SW480 (cell line): ENCODE results near the gene HUNK.
A peak's percentile ranks its signal among the peaks of the same experiment; 100 is the strongest.
"Not testable (repeated sequence)": the region's sequence is repeated elsewhere in the genome, so short reads cannot be mapped to it uniquely, and the experiment has no call there.

Source experiments
- DNase-seq: peaks from one replicate; pipeline ENCODE4 v3.0.0-alpha.2; 2016; ENCODE audit warnings: low spot score

HUNK gene

DNA sequence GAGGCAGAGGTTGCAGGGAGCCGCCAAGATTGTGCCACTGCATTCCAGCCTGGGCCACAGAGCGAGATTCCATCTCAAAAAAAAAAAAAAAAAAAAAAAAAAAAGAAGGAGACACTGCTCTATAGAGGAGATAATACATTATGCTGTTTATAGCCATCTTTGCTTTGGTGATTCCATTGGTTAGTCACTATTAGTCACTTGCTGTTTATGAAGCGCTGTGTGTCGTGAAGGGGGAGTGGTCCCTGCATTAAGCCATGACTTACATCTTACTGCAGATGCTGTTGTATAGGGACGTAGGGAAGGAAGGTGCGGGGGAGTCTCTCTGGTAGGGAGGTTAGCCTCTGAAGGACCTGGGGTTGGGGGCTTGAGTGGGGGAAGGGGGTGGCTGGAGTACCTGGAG lies 48.3 kb downstream of the HUNK start:
- no peak for DNase-seq

DNA sequence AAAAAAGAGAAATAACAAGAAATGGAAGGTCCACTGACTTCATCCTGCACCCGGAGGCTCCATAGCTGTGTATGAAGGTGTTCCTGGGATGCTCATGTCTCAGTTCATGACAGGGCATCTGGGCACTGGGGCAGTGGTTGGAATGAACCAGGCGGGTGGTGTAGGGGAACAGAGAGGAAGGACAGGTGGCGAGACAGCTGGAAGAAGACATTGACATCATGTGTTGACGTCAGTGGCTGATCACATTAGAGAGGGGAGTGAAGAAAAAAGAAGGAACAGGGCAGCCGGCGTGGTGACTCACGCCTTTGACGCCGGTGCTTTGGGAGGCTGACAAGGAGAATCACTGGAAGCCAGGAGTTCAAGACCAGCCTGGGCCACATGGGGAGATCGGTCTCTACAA lies 50.1 kb downstream of the HUNK start:
- no peak for DNase-seq

DNA sequence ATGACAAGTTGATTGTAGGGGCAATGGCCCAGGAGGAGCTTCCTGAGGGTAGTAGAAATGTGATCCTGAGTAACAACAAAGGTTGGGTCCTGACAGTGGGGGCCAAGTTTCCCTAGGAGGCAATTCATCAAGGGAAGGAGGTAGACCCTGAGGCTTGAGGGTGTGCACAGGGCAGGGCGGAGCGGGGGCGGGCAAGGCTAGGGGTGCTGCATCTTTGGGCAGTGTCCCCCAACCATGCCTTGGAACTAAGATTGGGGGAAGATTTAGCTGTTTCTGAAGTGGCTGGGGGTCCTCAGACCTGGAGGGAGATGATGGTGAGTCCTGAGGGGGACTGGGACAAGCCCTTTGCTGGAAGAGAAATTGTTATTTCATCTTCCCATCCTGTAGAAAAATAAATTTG lies 50.9 kb downstream of the HUNK start:
- DNase-seq = no peak

DNA sequence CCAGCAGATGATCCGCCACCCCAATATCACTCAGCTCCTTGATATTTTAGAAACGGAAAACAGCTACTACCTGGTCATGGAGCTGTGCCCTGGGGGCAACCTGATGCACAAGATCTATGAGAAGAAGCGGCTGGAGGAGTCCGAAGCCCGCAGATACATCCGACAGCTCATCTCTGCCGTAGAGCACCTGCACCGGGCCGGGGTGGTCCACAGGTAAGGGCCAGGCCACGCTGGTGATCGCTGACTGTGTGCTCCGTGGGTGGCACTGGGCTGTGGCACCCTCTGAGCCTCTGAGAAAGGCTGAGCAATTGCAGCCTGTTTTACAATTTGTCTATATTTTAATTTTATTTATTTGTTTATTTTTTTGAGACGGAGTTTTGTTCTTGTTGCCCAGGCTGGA lies 51.7 kb downstream of the HUNK start:
- DNase-seq = no peak

DNA sequence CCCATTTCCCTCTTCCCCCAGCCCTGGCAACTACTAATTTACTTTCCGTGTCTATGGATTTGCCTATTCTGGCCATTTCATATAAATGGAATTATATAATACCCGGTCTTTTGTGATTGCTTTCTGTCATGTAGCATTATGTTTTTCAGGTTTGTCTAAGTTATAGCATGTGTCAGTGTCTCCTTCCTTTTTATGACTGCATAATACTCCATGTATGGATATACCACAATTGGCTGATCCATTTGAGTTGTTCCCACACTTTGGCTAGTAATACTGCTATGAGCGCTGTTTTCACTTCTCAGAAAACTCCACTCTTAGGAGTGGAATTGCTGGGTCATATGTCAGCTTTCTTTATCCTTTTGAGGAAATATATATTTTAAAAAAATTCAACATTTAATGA lies 53.7 kb downstream of the HUNK start:
- DNase-seq = no peak

DNA sequence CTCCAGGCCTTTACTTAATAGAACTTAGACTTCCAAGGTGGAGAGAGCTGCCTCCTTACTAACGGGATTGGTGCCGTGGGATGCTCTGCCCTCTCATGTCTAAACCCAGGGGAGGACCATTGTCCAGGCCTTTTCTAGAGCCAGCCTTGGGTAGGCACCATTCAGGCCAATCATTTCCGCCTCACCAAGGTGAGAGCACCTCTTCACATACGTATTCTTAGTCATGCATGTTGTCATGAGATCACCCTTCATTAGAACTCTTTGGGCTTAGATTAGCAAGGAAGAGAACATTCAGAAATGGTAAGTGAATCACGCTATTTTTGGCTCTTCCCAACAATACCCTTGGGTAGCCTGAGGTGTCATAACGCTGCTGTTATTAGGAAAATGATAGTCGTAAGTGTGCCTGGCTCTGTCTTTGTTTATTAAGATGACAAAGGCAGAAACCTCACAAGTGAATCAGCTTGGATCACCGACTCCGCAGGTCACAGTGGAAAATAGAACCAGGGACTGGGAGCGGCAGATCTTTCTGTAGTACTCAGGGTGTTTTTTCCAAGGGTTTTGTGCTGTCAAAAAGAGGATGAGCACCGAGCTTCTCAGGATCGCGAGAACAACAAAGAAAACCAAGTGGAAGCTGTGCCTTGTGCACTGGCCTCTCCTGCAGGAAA lies 55.0 kb downstream of the HUNK start:
- no peak for DNase-seq

DNA sequence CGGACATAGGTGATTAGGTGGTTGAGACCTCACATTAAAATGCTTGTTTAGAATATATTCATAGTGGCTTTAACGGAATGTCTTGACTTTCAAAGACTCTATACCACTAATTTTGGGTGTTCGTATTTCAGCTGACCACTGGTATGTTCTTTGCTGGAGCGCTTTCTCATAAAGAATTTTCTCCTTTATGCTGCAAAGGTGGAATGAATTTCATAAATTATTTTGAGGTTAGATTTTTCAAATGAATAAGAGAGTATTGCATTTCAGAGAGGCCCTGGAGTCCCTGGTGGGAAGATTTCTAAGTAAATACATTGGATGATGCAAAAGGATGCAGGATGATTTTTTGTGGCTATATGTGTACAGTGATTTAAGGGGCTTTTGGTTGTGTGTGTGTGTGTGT lies 55.8 kb downstream of the HUNK start:
- no peak for DNase-seq

DNA sequence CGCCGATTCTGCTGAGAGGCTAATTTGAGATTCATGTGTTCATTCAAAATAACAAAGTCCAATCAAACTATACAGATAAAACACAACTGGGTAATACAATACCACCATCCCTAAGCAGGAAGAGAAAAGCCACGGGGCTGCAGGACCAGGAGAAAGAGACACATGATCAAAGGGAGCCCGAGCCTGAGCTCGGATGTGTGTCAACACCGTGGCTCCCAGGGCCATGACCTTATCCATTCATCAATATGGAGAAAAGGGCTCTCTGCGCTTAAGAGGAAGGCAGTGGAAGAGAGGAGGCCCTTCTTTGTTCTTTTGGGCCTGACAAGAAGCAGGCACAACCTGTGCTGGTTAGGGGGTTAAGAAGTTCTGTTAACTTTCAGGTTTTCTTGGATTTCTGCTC lies 56.7 kb downstream of the HUNK start:
- peak; percentile 85 for DNase-seq

DNA sequence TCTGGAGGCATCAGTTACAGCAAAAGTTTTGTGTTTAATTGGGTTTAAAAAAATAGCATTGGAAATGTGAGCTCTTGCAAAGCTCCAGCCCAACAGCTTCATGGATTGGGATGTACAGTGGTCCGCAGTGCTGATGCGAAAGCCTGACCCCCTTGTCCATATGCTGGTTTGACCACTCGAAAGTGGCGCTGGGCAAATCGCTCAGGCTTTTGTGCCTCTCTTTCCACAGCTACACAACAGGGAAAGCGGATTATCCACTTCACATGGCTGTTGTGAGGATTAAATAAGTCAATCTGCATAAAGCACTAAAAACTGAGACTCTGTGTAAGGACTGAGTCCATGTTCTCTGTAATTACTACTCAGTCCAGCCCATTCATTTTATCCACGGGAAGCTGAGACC lies 57.2 kb downstream of the HUNK start:
- no peak for DNase-seq

DNA sequence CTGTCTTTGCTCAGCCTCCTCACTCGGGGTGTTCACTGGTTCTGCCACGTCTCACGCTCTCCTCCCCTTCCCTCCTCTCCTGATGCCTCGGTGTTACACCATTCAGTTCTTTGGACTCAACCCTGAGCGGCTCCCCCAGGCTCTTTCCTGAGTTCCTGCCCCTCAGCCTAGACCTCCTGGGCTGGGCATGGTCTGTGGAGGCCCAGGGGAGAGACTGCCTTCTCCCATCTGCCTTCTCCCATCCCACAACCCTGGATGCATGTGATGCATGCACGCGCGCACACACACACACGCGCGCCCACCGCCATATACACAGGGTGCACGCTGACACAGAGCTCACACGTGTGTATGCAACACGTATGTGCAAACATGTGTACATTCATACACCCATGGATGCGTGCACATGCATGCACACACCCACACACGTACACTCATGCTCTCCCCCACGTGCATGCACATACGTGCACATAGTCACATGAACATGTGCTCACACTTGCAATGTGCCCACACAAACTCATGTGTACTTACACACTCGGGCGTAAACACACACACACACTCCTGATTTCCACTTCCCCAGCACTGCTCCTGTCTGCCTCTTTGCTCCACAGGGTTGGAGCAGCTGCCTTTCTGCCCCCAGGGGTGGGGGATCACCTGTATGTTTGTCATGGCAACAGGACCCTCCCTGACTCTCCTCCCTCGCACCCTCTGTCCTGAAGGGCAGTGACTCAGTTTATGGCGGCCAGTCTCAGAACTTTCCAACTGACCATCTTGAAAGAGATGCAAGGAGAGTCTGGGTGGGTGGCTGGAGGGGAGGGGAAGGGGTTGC lies 59.0 kb downstream of the HUNK start:
- DNase-seq = no peak

DNA sequence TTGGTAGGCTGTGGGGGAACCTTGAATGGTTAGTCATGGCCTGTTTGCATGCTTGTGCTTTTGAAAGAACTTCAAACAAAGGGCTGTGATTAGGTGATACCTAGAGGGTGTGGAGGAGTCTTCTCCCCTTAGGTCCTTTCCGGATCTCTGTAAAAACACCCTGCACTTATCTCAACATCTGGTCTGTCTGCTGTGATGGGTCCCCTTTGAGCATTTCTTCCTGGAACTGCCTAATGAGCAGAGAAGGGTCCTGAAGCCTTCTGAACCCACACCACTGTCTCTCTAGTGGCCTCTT lies 59.6 kb downstream of the HUNK start:
- DNase-seq = no peak

DNA sequence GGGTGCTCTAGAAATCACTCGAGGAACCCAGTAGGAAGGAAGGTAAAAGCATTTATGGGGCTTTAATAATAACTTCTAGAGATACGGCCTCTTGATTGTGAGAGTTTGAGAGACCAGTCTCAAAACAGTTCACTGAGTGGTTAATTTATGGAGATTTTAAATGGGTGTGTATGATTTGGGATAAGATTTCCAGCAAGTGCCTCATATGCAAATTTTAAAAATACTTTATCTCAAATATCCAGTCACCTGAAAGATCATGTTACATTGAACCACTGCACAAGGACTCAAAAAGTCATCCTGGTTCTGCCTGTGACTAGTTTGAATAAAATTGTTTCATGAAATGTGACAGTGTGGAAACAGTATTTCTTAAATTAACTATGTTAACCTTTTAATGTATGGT lies 64.5 kb downstream of the HUNK start:
- DNase-seq = no peak

DNA sequence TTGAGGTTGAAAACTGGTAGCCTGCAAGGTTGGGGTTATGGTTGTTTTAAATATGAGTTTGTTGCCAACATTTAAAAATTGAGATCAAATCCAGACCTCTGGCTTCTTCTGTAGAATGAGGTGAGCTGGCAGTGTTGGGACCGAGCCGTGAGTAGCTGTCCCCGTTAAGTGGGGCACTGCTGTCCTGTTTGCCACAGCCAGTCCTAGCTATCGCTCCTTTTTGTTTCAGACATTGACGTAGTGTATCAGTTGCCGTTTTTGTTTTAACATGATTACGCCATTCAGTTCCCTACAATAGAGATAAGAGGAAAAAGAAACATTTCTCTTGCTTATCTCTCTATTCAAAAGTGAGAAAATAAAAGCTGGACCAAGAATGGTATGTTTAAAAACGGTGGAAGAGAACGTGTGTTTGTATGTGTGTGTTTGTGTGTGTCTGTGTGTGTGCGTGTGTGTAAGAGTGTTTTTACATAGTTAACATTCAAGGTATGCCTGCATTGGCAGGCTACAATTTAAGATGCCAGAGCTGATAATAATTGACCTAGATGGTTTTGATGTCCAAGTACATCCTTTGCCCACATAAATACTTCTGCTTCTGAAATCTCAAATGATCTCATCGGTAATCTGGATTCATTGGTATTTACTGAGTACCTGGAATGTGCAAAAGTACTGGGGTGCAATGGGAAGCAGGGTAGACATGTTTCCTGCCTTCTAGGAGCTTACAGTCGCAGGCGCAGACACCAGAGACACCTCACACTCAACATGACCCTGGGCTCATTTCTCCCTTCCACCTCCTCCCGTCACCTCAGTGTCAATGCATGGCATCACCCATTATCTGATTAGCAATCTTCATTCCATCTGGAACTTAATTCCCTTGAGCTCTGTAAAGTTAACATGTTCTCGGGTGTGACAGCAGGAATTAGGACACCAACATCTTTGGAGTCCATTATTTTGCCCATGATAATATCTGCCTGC lies 65.8 kb downstream of the HUNK start:
- DNase-seq = no peak

DNA sequence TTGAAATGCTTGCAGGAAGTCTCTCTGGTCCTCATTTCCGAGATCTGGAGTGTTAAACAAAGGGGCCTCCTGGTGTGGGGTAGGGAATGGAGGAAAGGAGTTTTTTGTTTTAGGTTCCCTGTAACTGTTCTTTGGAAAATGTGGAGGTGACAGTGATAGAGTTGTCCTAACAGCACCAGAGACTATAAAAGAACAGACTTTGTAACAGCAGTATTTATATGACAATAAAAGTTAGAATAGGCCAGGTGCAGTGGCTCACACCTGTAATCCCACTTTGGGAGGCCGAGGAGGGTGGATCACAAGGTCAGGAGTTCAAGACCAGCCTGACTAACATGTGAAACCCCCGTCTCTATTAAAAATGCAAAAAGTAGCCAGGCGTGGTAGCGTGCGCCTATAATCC lies 68.9 kb downstream of the HUNK start:
- DNase-seq = no peak

DNA sequence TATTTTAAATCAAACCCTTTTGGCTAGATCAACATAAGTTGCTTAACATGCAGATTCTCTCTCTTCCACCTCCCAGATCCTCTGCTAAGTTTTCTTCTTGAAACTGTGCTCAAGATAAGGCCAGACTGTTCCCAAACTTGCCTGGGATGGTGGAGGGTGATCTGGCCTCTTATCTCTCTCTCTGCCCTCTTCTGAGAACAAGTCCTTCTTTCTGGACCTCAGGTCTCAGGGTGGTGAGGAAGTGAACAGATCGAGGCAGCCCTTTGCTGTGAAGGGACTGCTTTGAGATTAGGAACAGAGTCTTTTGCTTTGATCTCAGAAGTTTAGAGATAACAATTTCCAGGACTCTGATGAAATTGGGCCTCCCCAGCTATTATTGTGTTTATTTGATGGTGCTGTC lies 70.7 kb downstream of the HUNK start:
- DNase-seq = no peak

DNA sequence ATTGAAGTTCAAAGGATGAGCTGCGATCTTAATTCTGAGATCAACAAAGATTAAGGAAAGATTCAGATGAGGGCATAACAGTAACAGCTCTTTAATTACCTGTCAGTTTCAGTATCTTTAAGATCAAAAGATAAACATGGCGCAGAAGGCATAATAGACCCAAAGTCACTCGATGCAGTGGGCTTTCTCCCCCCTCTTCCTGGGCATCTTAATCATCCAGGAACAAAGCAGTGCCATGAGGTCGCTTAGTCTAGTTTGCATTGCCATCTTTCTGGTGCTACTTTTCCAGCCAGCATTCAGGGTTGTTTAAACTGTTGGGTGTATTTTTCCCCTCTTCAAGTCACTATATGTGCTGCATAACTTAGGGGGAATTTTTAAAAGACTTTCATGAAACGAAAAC lies 72.3 kb downstream of the HUNK start:
- no peak for DNase-seq

DNA sequence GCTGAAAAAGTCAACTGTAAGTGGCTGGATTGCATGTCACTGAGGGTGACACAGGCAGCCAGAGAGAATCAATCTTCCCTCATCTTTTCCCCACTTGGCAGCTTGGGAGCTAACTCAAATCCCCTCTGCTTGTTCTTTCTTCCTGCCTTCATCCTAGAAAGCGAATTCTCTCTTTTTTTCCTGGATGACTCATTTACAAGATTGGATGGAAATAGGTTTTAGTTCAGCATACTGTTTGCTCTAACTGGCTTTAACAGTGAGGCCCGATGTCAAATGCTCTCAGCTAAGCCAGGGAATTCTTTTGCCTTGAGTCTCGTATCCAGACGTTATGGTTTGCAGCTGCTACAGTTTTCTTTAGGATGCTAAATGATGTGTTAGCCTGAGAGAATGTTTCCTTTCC lies 72.7 kb downstream of the HUNK start:
- no peak for DNase-seq

DNA sequence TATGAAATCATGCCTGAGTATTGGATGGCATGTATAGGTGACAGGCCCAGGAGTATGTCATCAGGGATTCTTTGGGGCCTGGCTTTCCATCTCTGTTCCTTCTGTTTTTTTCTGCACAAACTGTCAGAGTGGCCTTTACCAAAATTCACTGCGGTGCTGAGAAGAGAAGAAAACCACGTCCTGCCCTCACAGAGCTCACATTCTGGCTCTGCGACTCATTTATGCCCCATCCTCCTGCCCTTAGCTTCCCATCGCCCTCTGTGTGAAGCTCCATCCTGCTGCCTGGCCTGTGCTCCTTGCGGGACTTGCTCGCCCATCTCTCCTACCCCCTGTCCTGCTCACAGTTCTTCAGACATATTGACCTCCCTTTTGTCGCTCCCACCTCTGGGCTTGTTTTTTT lies 73.4 kb downstream of the HUNK start:
- DNase-seq = no peak

DNA sequence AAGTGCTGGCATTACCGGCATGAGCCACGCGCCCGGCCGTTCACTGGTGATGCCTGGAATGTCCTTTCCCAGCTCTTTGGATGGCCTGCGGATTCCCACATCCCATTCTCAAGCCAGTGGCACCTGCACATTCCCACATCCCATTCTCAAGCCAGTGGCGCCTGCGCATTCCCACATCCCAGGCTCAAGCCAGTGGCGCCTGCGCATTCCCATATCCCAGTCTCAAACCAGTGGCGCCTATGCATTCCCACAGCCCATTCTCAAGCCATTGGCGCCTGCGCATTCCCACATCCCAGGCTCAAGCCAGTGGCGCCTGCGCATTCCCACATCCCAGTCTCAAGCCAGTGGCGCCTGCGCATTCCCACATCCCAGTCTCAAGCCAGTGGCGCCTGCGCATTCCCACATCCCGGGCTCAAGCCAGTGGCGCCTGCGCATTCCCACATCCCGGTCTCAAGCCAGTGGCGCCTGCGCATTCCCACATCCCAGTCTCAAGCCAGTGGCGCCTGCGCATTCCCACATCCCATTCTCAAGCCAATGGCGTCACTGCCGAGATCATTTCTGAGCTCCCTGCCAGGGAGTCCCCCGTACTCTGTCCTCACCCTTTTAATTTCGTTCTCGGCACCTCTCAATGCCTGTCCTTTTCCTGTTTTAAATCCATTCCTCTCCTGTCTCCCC lies 74.2 kb downstream of the HUNK start:
- DNase-seq = not testable (repeated sequence)

DNA sequence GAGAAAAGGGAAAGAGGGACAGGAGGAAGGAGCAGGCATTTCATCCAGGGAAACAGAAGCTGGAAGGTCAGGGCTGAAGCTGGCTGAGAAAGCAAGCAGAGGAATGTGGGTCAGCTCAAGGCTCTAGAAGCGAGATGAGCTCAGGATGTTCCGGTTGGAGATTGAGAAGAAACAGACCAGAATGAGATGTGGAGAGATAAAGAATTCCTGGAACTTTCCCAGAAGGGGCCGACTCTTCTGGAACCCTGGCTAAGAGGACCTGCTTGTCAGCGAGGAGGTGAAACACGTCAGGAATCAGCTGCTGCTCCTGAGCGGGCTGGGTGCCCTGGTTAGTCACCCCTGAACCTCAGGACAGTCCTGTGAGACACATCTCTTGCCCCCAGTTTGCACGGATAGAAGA lies 75.9 kb downstream of the HUNK start:
- DNase-seq = no peak

DNA sequence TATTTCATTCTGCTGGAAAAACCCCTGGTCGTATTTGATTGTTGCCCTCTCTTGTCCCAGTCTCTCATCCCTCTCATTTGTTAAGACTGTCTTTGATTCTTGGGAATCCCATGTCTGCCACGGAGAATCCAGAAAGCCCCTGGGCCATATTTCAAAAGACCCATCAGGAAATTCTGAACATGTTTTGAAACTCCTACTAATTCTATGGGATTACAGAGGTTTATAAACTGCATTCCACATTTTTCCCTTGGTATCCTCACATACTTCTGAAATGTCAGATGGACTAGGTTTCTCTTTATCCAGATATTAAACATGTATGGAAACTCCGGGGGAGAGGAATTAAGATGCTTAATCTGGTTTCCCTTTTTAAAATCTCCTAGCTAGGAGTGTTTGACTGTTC lies 80.0 kb downstream of the HUNK start:
- DNase-seq = no peak

DNA sequence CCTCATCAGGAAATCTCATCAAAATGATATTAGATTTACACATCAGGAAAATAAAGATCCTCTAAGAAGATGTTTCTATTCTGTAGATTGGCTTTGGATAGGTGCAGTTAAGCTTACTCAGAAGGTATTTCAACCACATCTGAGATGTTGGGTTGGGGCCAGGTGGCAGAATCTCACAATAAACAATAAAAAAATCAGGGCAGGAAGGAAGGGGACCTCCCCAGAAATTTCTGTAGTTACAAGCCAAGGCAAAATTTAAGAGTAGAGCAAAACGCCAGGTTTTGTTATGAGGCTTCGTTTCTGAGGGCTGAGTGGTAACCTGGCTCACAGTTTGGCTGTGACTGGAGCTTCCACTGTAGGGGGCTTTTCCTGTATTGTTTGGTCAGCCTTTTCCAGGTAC lies 84.8 kb downstream of the HUNK start:
- DNase-seq = no peak
